Left kidney (tissue), 2 donors: ENCODE data around the gene CELF2. TPM values are rescaled to one million over a fixed set of nuclear protein-coding genes. Genes with fewer than 3 reads are reported as not detected.
"Not testable (repeated sequence)": the region's sequence is repeated elsewhere in the genome, so short reads cannot be mapped to it uniquely, and the experiment has no call there.

ENCODE experiments used
- DNase-seq: peaks from one replicate; pipeline ENCODE4 v3.0.0-alpha.2; 2013
- polyA plus RNA-seq: library from polyadenylated mRNA; unstranded; fragments of 120-200 nt; gene quantifications from one replicate; pipeline ENCODE4 v1.2.1, GENCODE V29; 2013; ENCODE audit not compliant: insufficient read length

CELF2 gene
- polyA plus RNA-seq, 1 donor = 12.5 TPM

- no peak for DNase-seq
These were observed 80.0 kb downstream of the CELF2 start for GRCh38 chr10:11097686-11098085.

GRCh38 chr10:11098666-11099065 is 81.0 kb downstream of the CELF2 start:
- DNase-seq = no peak

- DNase-seq = no peak
These were observed 87.4 kb downstream of the CELF2 start for GRCh38 chr10:11104772-11105675.

GRCh38 chr10:11105676-11106004 is 88.0 kb downstream of the CELF2 start:
- DNase-seq = no peak

- no peak for DNase-seq
These were observed 89.1 kb downstream of the CELF2 start for GRCh38 chr10:11106621-11107374.

GRCh38 chr10:11107948-11108347 is 90.3 kb downstream of the CELF2 start:
- no peak for DNase-seq

GRCh38 chr10:11108356-11108755 is 90.7 kb downstream of the CELF2 start:
- DNase-seq = no peak

GRCh38 chr10:11109590-11109989 is 91.9 kb downstream of the CELF2 start:
- DNase-seq = no peak

GRCh38 chr10:11110539-11110938 is 92.9 kb downstream of the CELF2 start:
- no peak for DNase-seq

- no peak for DNase-seq
These were observed 93.8 kb downstream of the CELF2 start for GRCh38 chr10:11111490-11111889.

- DNase-seq = no peak
These were observed 95.0 kb downstream of the CELF2 start for GRCh38 chr10:11112718-11113117.

GRCh38 chr10:11113156-11113555 is 95.5 kb downstream of the CELF2 start:
- no peak for DNase-seq

- DNase-seq = no peak
These were observed 96.6 kb downstream of the CELF2 start for GRCh38 chr10:11114269-11114668.

GRCh38 chr10:11115337-11115736 is 97.7 kb downstream of the CELF2 start:
- no peak for DNase-seq

- DNase-seq = no peak
These were observed 98.7 kb downstream of the CELF2 start for GRCh38 chr10:11116361-11116760.

- DNase-seq = no peak
These were observed 99.1 kb downstream of the CELF2 start for GRCh38 chr10:11116817-11117216.

GRCh38 chr10:11118686-11119085 is 101.0 kb downstream of the CELF2 start:
- no peak for DNase-seq

- no peak for DNase-seq
These were observed 102.2 kb downstream of the CELF2 start for GRCh38 chr10:11119843-11120242.

- no peak for DNase-seq
These were observed 103.0 kb downstream of the CELF2 start for GRCh38 chr10:11120711-11121110.

- not testable (repeated sequence) for DNase-seq
These were observed 106.2 kb downstream of the CELF2 start for GRCh38 chr10:11123892-11124291.

- DNase-seq = no peak
These were observed 107.3 kb downstream of the CELF2 start for GRCh38 chr10:11125004-11125403.

- not testable (repeated sequence) for DNase-seq
These were observed 109.3 kb downstream of the CELF2 start for GRCh38 chr10:11127017-11127416.

GRCh38 chr10:11131112-11131639 is 113.5 kb downstream of the CELF2 start:
- DNase-seq = no peak
